ENCODE results near the gene RNF168.
"Not testable (repeated sequence)": the region's sequence is repeated elsewhere in the genome, so short reads cannot be mapped to it uniquely, and the experiment has no call there.

RNF168 gene

GRCh38 chr3:196470182-196470581 is 33.4 kb downstream of the RNF168 start:
- H3K27me3 ChIP-seq (ENCODE audit: control insufficient read depth, insufficient read depth, low read length); H3K4me1 ChIP-seq (ENCODE audit: control insufficient read depth, insufficient read depth, low read length); H3K9me3 ChIP-seq (ENCODE audit: control insufficient read depth, insufficient read depth, low read length); DNase-seq (ENCODE audit: low read depth, low spot score); H3K4me3 ChIP-seq (ENCODE audit: low read length); H3K27ac ChIP-seq (ENCODE audit: low read length): not testable (repeated sequence)
- no CpG with 5 or more reads among the region's 3 CpGs for WGBS (ENCODE audit: insufficient coverage, insufficient read length)
- H3K36me3 ChIP-seq (ENCODE audit: control insufficient read depth, insufficient read depth, low read length) = peaks cover 14% of the 10 kb centered on the region; the same call in 1 of the 2 replicates

- Histone ChIP-seq H3K27me3 (ENCODE audit: control insufficient read depth, insufficient read depth, low read length) (no peaks in the 10 kb centered on the region), H3K9me3 (ENCODE audit: control insufficient read depth, insufficient read depth, low read length) (no peaks in the 10 kb centered on the region), H3K4me3 (ENCODE audit: low read length) (no peak overlapping the region), H3K36me3 (ENCODE audit: control insufficient read depth, insufficient read depth, low read length) (no peaks in the 10 kb centered on the region), H3K27ac (ENCODE audit: low read length) (no peak overlapping the region), H3K4me1 (ENCODE audit: control insufficient read depth, insufficient read depth, low read length) (no peaks in the 10 kb centered on the region)
- WGBS (ENCODE audit: insufficient coverage, insufficient read length) = no CpG with 5 or more reads among the region's 3 CpGs
- no peak for DNase-seq (ENCODE audit: low read depth, low spot score)
These were observed 39.8 kb downstream of the RNF168 start for GRCh38 chr3:196463804-196464203.

- H3K27ac ChIP-seq (ENCODE audit: low read length) = no peak overlapping the region
- no CpG with 5 or more reads among the region's 2 CpGs for WGBS (ENCODE audit: insufficient coverage, insufficient read length)
- no peak overlapping the region for H3K4me3 ChIP-seq (ENCODE audit: low read length)
- DNase-seq (ENCODE audit: low read depth, low spot score) = no peak
- H3K27me3 ChIP-seq (ENCODE audit: control insufficient read depth, insufficient read depth, low read length) = no peaks in the 10 kb centered on the region
- H3K4me1 ChIP-seq (ENCODE audit: control insufficient read depth, insufficient read depth, low read length) = no peaks in the 10 kb centered on the region
- H3K9me3 ChIP-seq (ENCODE audit: control insufficient read depth, insufficient read depth, low read length) = no peaks in the 10 kb centered on the region
- no peaks in the 10 kb centered on the region for H3K36me3 ChIP-seq (ENCODE audit: control insufficient read depth, insufficient read depth, low read length)
These were observed 40.2 kb downstream of the RNF168 start for GRCh38 chr3:196463478-196463756.

GRCh38 chr3:196462680-196463477 is 40.7 kb downstream of the RNF168 start:
- not testable (repeated sequence) for H3K27ac ChIP-seq (ENCODE audit: low read length); H3K4me1 ChIP-seq (ENCODE audit: control insufficient read depth, insufficient read depth, low read length); H3K4me3 ChIP-seq (ENCODE audit: low read length); H3K27me3 ChIP-seq (ENCODE audit: control insufficient read depth, insufficient read depth, low read length); DNase-seq (ENCODE audit: low read depth, low spot score); H3K9me3 ChIP-seq (ENCODE audit: control insufficient read depth, insufficient read depth, low read length); H3K36me3 ChIP-seq (ENCODE audit: control insufficient read depth, insufficient read depth, low read length)
- WGBS (ENCODE audit: insufficient coverage, insufficient read length) = no CpG with 5 or more reads among the region's 1 CpG

GRCh38 chr3:196458063-196458462 is 45.5 kb downstream of the RNF168 start:
- Histone ChIP-seq H3K4me1 (ENCODE audit: control insufficient read depth, insufficient read depth, low read length) (no peaks in the 10 kb centered on the region), H3K36me3 (ENCODE audit: control insufficient read depth, insufficient read depth, low read length) (no peaks in the 10 kb centered on the region), H3K27me3 (ENCODE audit: control insufficient read depth, insufficient read depth, low read length) (no peaks in the 10 kb centered on the region), H3K9me3 (ENCODE audit: control insufficient read depth, insufficient read depth, low read length) (no peaks in the 10 kb centered on the region), H3K4me3 (ENCODE audit: low read length) (no peak overlapping the region), H3K27ac (ENCODE audit: low read length) (no peak overlapping the region)
- DNase-seq (ENCODE audit: low read depth, low spot score) = no peak
- whole genome bisulfite sequencing (ENCODE audit: insufficient coverage, insufficient read length) = no CpG with 5 or more reads among the region's 4 CpGs

- H3K36me3 ChIP-seq (ENCODE audit: control insufficient read depth, insufficient read depth, low read length); H3K4me1 ChIP-seq (ENCODE audit: control insufficient read depth, insufficient read depth, low read length); H3K27me3 ChIP-seq (ENCODE audit: control insufficient read depth, insufficient read depth, low read length); DNase-seq (ENCODE audit: low read depth, low spot score); H3K4me3 ChIP-seq (ENCODE audit: low read length); H3K9me3 ChIP-seq (ENCODE audit: control insufficient read depth, insufficient read depth, low read length); H3K27ac ChIP-seq (ENCODE audit: low read length): not testable (repeated sequence)
- WGBS (ENCODE audit: insufficient coverage, insufficient read length) = no CpG with 5 or more reads among the region's 7 CpGs
These were observed 46.1 kb downstream of the RNF168 start for GRCh38 chr3:196457470-196457869.

- Histone ChIP-seq H3K9me3 (ENCODE audit: control insufficient read depth, insufficient read depth, low read length) (no peaks in the 10 kb centered on the region), H3K27me3 (ENCODE audit: control insufficient read depth, insufficient read depth, low read length) (no peaks in the 10 kb centered on the region), H3K27ac (ENCODE audit: low read length) (no peak overlapping the region), H3K4me3 (ENCODE audit: low read length) (no peak overlapping the region), H3K4me1 (ENCODE audit: control insufficient read depth, insufficient read depth, low read length) (no peaks in the 10 kb centered on the region), H3K36me3 (ENCODE audit: control insufficient read depth, insufficient read depth, low read length) (no peaks in the 10 kb centered on the region)
- WGBS (ENCODE audit: insufficient coverage, insufficient read length) = no CpG with 5 or more reads among the region's 6 CpGs
- DNase-seq (ENCODE audit: low read depth, low spot score) = no peak
These were observed 48.6 kb downstream of the RNF168 start for GRCh38 chr3:196454935-196455334.

- not testable (repeated sequence) for H3K27me3 ChIP-seq (ENCODE audit: control insufficient read depth, insufficient read depth, low read length); H3K4me1 ChIP-seq (ENCODE audit: control insufficient read depth, insufficient read depth, low read length); H3K36me3 ChIP-seq (ENCODE audit: control insufficient read depth, insufficient read depth, low read length); H3K4me3 ChIP-seq (ENCODE audit: low read length); H3K9me3 ChIP-seq (ENCODE audit: control insufficient read depth, insufficient read depth, low read length); H3K27ac ChIP-seq (ENCODE audit: low read length)
- WGBS (ENCODE audit: insufficient coverage, insufficient read length) = no CpG with 5 or more reads among the region's 7 CpGs
- DNase-seq (ENCODE audit: low read depth, low spot score) = peak; percentile 27
These were observed 58.2 kb downstream of the RNF168 start for GRCh38 chr3:196445391-196445790.

GRCh38 chr3:196444500-196444894 is 59.1 kb downstream of the RNF168 start:
- H3K9me3 ChIP-seq (ENCODE audit: control insufficient read depth, insufficient read depth, low read length) = no peaks in the 10 kb centered on the region
- no peak for DNase-seq (ENCODE audit: low read depth, low spot score)
- no peaks in the 10 kb centered on the region for H3K27me3 ChIP-seq (ENCODE audit: control insufficient read depth, insufficient read depth, low read length)
- H3K4me1 ChIP-seq (ENCODE audit: control insufficient read depth, insufficient read depth, low read length) = no peaks in the 10 kb centered on the region
- no CpG with 5 or more reads among the region's 2 CpGs for WGBS (ENCODE audit: insufficient coverage, insufficient read length)
- no peak overlapping the region for H3K27ac ChIP-seq (ENCODE audit: low read length)
- no peaks in the 10 kb centered on the region for H3K36me3 ChIP-seq (ENCODE audit: control insufficient read depth, insufficient read depth, low read length)
- no peak overlapping the region for H3K4me3 ChIP-seq (ENCODE audit: low read length)

- no peaks in the 10 kb centered on the region for H3K36me3 ChIP-seq (ENCODE audit: control insufficient read depth, insufficient read depth, low read length)
- WGBS (ENCODE audit: insufficient coverage, insufficient read length) = no CpG with 5 or more reads among the region's 3 CpGs
- no peak overlapping the region for H3K4me3 ChIP-seq (ENCODE audit: low read length)
- H3K27me3 ChIP-seq (ENCODE audit: control insufficient read depth, insufficient read depth, low read length) = no peaks in the 10 kb centered on the region
- no peak overlapping the region for H3K27ac ChIP-seq (ENCODE audit: low read length)
- H3K9me3 ChIP-seq (ENCODE audit: control insufficient read depth, insufficient read depth, low read length) = no peaks in the 10 kb centered on the region
- no peak for DNase-seq (ENCODE audit: low read depth, low spot score)
- H3K4me1 ChIP-seq (ENCODE audit: control insufficient read depth, insufficient read depth, low read length) = no peaks in the 10 kb centered on the region
These were observed 62.9 kb downstream of the RNF168 start for GRCh38 chr3:196440696-196441095.

GRCh38 chr3:196440041-196440537 is 63.5 kb downstream of the RNF168 start:
- DNase-seq (ENCODE audit: low read depth, low spot score) = no peak
- no peaks in the 10 kb centered on the region for H3K36me3 ChIP-seq (ENCODE audit: control insufficient read depth, insufficient read depth, low read length)
- no peaks in the 10 kb centered on the region for H3K9me3 ChIP-seq (ENCODE audit: control insufficient read depth, insufficient read depth, low read length)
- H3K27me3 ChIP-seq (ENCODE audit: control insufficient read depth, insufficient read depth, low read length) = no peaks in the 10 kb centered on the region
- H3K4me3 ChIP-seq (ENCODE audit: low read length) = no peak overlapping the region
- H3K27ac ChIP-seq (ENCODE audit: low read length) = no peak overlapping the region
- no peaks in the 10 kb centered on the region for H3K4me1 ChIP-seq (ENCODE audit: control insufficient read depth, insufficient read depth, low read length)
- no CpG with 5 or more reads among the region's 6 CpGs for WGBS (ENCODE audit: insufficient coverage, insufficient read length)
